Lung (tissue), 12 donors: Measurements from ENCODE around the gene SPATA3. TPM values are rescaled to one million over a fixed set of nuclear protein-coding genes. Genes with fewer than 3 reads are reported as not detected.

Experiments
- ATAC-seq: fragments of 200-7000 bp; cut with Tn5 transposase; one replicate; pipeline ENCODE4 v1.9.1; 2020; ENCODE audit warnings: moderate number of reproducible peaks; ENCODE audit not compliant: insufficient read depth, low FRiP score
- DNase-seq, 3 donors: peaks; one replicate each; pipeline ENCODE4 v3.0.0-alpha.2; 2013 to 2017
- H3K27ac ChIP-seq, 2 donors: one replicate each; pipeline ENCODE4 v1.5.1; 2013; ENCODE audit warnings: mild to moderate bottlenecking in 2 of 2, moderate library complexity in 2 of 2, control low read depth in 1 of 2, inconsistent platforms in 1 of 2, low read depth in 1 of 2, low read length in 1 of 2
- H3K27me3 ChIP-seq, 3 donors: one replicate each; pipeline ENCODE4 v1.5.1; 2013; ENCODE audit warnings: low read length in 2 of 3; ENCODE audit not compliant: control insufficient read depth in 3 of 3, insufficient read depth in 3 of 3
- H3K36me3 ChIP-seq, 4 donors: one replicate each; pipeline ENCODE4 v1.5.1; 2013; ENCODE audit warnings: low read length in 4 of 4, mild to moderate bottlenecking in 1 of 4, moderate library complexity in 1 of 4; ENCODE audit not compliant: control insufficient read depth in 4 of 4, insufficient read depth in 4 of 4
- H3K4me1 ChIP-seq, 5 donors: one replicate each; pipeline ENCODE4 v1.5.1; 2013; ENCODE audit warnings: low read length in 5 of 5, mild to moderate bottlenecking in 2 of 5, moderate library complexity in 1 of 5; ENCODE audit not compliant: control insufficient read depth in 5 of 5, insufficient read depth in 5 of 5
- H3K4me3 ChIP-seq: one replicate; pipeline ENCODE4 v1.5.1; 2013; ENCODE audit warnings: mild to moderate bottlenecking, control low read depth, moderate library complexity
- H3K9ac ChIP-seq, 2 donors: one replicate each; pipeline ENCODE4 v1.5.1; 2013; ENCODE audit warnings: low read length in 2 of 2, control low read depth in 1 of 2; ENCODE audit not compliant: insufficient read depth in 1 of 2
- H3K9me3 ChIP-seq, 4 donors: one replicate each; pipeline ENCODE4 v1.5.1; 2013; ENCODE audit warnings: low read length in 3 of 4, mild to moderate bottlenecking in 1 of 4, moderate library complexity in 1 of 4; ENCODE audit not compliant: control insufficient read depth in 4 of 4, insufficient read depth in 3 of 4
- CTCF ChIP-seq: IDR thresholded peaks from 2 replicates; pipeline ENCODE4 v1.5.1; 2012; ENCODE audit warnings: mild to moderate bottlenecking; ENCODE audit errors: control extremely low read depth, extremely low read depth
- WGBS, 2 donors: extraction: QIAGEN DNeasy Blood & Tissue Kit; methylation state at CpG; one replicate each; pipeline ENCODE4 v1.1.7; 2013; 5-methylcytosine and 5-hydroxymethylcytosine counted together
- polyA plus RNA-seq, 2 donors: library from polyadenylated mRNA; stranded (reverse); fragments of 200-250 nt; gene quantifications; one replicate each; pipeline ENCODE4 v1.2.1, GENCODE V29; 2013
- total RNA-seq, 2 donors: library from RNA; depleted of rRNA in 1 of 2; stranded (reverse); fragments of >200 nt in 1 of 2; gene quantifications; one replicate each; pipeline ENCODE4 v1.2.1, GENCODE V29; 2014 to 2021
- donor health status: control.
- donor health status: control.
- donor health status: Bipolar disorder and iron deficiency.
- donor health status: healthy.
- donor health status: DM: yes; HTN: yes; CAD: no.

SPATA3 gene
- total and polyA plus RNA-seq, 4 donors, result not detected

GRCh38 chr2:231051116-231051515, 55.2 kb downstream of the SPATA3 start:
- no peak for TF ChIP-seq CTCF
- DNase-seq, result no peak
- H3K9ac ChIP-seq, result no peak overlapping the region

GRCh38 chr2:231052494-231053451, 56.9 kb downstream of the SPATA3 start:
- peak overlapping the region; percentile 40 for H3K4me3 ChIP-seq
- no peak overlapping the region for H3K27ac ChIP-seq
- H3K9me3 ChIP-seq, result no peaks in the 10 kb centered on the region
- peaks cover 2 to 10% (median 2%) of the 10 kb centered on the region in 5 donors for H3K4me1 ChIP-seq
- WGBS, 2 donors, result 7 to 8% methylated on average over 61 to 62 of the region's 62 CpGs
- no peaks in the 10 kb centered on the region for H3K36me3 ChIP-seq
- DNase-seq (peak; percentile 83 to 89 (median 84)), ATAC-seq (peak; percentile 80)
- TF ChIP-seq CTCF, result peak; percentile 78
- peak overlapping the region in 1 of 2 donors; percentile 40 for H3K9ac ChIP-seq
- no peaks in the 10 kb centered on the region for H3K27me3 ChIP-seq

More at GRCh38 chr2:231051116-231051515, 55.2 kb downstream of the SPATA3 start:
- H3K9me3 ChIP-seq, result no peaks in the 10 kb centered on the region
- H3K27me3 ChIP-seq, result no peaks in the 10 kb centered on the region
- 82 to 91% methylated on average over 5 of the region's 5 CpGs for WGBS, 2 donors
- H3K36me3 ChIP-seq, result no peaks in the 10 kb centered on the region
- no peak for ATAC-seq
- H3K27ac ChIP-seq, result no peak overlapping the region
- H3K4me3 ChIP-seq, result no peak overlapping the region
- H3K4me1 ChIP-seq, result peaks cover 0 to 5% (median 2%) of the 10 kb centered on the region in 5 donors

GRCh38 chr2:231053846-231054245, 57.9 kb downstream of the SPATA3 start:
- H3K9ac ChIP-seq, result no peak overlapping the region
- H3K27me3 ChIP-seq, result no peaks in the 10 kb centered on the region
- peaks cover 2 to 21% (median 11%) of the 10 kb centered on the region in 5 donors for H3K4me1 ChIP-seq
- ATAC-seq (no peak), DNase-seq (no peak)
- no peak overlapping the region for H3K27ac ChIP-seq
- WGBS, 2 donors, result 55 to 60% methylated on average over 6 of the region's 6 CpGs
- no peak overlapping the region for H3K4me3 ChIP-seq
- no peaks in the 10 kb centered on the region for H3K36me3 ChIP-seq
- TF ChIP-seq CTCF, result no peak
- H3K9me3 ChIP-seq, result no peaks in the 10 kb centered on the region
